ENCODE data around the gene MED27. TPM values are rescaled to one million over a fixed set of nuclear protein-coding genes. Genes with fewer than 3 reads are reported as not detected.

MED27 gene
- total and polyA plus RNA-seq, 9 of the 15 experiments (the other 6 are each of a cell fraction or from before 2014, with no cell fraction given): 24.4 to 91.0 (median 36.1) TPM

DNA sequence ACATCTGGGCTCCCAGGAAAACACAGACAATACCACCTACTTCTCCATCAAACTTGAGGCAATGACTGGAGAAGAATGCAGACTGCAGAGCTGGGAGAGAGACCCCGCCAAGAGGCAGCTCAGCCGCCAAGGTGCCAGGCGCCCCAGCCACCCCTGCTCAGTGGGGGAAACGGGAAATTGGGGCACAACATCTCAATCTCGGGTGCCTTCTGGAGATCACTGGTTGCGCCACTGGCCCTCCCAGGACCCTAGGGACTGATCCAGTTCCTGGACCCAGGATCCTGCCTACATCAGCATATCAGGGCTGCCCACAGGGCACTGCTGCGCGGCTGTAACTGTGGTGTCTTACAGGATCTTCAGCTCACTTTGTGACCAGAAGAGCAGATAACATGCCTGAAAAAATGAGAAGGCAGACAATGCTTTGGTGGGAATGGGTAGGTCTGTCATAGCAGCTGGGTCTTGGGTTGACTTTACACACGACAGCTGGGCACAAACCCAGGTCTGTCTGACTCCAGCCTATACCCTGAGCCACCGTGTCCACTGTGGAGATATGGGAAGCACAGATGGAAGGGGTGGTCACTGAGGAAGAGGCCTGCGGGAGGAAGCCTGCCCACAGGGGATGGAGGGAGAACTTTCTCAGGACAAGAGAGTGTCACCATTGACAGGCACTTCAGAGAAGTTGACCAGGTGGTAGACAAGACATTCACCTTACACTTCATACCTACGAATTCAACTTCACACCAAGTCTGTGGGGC lies 204.6 kb downstream of the MED27 start (continued):
- TF ChIP-seq CBX5 (IDR thresholded peaks at IDR 0.05; ENCODE audit: borderline replicate concordance, low read depth): no peak
- no peak for TF ChIP-seq FOXJ2 (tag; IDR thresholded peaks at IDR 0.05)
- TF ChIP-seq KLF10 (CRISPR knock-in tag; IDR thresholded peaks at IDR 0.05): no peak
- TF ChIP-seq DACH1 (IDR thresholded peaks at IDR 0.05; ENCODE audit: partially characterized antibody): no peak
- no peak for TF ChIP-seq ZNF217 (CRISPR knock-in tag; IDR thresholded peaks at IDR 0.05)
- TF ChIP-seq, protein P1, sequence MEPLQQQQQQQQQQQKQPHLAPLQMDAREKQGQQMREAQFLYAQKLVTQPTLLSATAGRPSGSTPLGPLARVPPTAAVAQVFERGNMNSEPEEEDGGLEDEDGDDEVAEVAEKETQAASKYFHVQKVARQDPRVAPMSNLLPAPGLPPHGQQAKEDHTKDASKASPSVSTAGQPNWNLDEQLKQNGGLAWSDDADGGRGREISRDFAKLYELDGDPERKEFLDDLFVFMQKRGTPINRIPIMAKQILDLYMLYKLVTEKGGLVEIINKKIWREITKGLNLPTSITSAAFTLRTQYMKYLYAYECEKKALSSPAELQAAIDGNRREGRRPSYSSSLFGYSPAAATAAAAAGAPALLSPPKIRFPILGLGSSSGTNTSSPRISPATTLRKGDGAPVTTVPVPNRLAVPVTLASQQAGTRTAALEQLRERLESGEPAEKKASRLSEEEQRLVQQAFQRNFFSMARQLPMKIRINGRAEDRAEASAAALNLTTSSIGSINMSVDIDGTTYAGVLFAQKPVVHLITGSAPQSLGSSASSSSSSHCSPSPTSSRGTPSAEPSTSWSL (CRISPR knock-in tag; IDR thresholded peaks at IDR 0.05; ENCODE audit: borderline replicate concordance): no peak

GRCh38 chr9:131874447-131874846 lies 205.2 kb downstream of the MED27 start:
- BruUV-seq (replicated peaks): no TSS peak
- intact Hi-C loops (cut with micrococcal nuclease): no loop called here
- Histone ChIP-seq H3K27ac (ENCODE audit: extremely low read depth, low read depth, low read length) (no peak overlapping the region), H3K9ac (ENCODE audit: insufficient read depth in 1 of 2, low read depth in 2 of 2, low read length in 2 of 2) (no peak overlapping the region), H3K4me3 (no peak overlapping the region), H3K79me2 (ENCODE audit: control insufficient read depth, insufficient read depth, low read length) (no peaks in the 10 kb centered on the region), H3K4me2 (ENCODE audit: insufficient read depth, low read length) (no peak overlapping the region), H3K9me1 (ENCODE audit: control insufficient read depth, insufficient read depth, low read length) (no peaks in the 10 kb centered on the region), H3K27me3 (ENCODE audit: control insufficient read depth in 2 of 2, insufficient read depth in 2 of 2, low read length in 2 of 2) (no peaks in the 10 kb centered on the region), H3K4me1 (replicated peaks in 1 of 2; ENCODE audit: control insufficient read depth in 2 of 2, insufficient read depth in 2 of 2, low read length in 2 of 2) (peaks cover 0 to 4% of the 10 kb centered on the region in 2 experiments; a peak in 1 of 5 replicates), H3K36me3 (ENCODE audit: control insufficient read depth, insufficient read depth, low read length) (no peaks in the 10 kb centered on the region), H4K20me1 (replicated peaks; ENCODE audit: control insufficient read depth, insufficient read depth, low read length) (peaks cover 3% of the 10 kb centered on the region; the same call in 1 of the 2 replicates), H3K9me3 (replicated peaks; ENCODE audit: control insufficient read depth, insufficient read depth, low read depth, low read length) (no peaks in the 10 kb centered on the region), H2AFZ (ENCODE audit: low read depth, low read length) (no peak overlapping the region)
- no peak for DNase-seq (ENCODE audit: extremely low read depth in 1 of 4, low spot score in 3 of 4)
- in situ Hi-C loops (cut with MboI): no loop called here
- ATAC-seq: no peak
- FAIRE-seq: no peak
- POLR2A ChIA-PET: no interaction called here
- 76% methylated on average over 8 of the region's 12 CpGs for WGBS (ENCODE audit: insufficient coverage, low coverage, missing lambda C conversion rate)
- CTCF ChIA-PET (ENCODE audit: low intra/inter-chr PET ratio): no interaction called here
- TF ChIP-seq HDGF (IDR thresholded peaks at IDR 0.05) (no peak), BACH1 (tag; IDR thresholded peaks at IDR 0.05) (no peak), REST (IDR thresholded peaks at IDR 0.05; ENCODE audit: borderline replicate concordance) (peak; percentile 15; the same call in 1 of the 2 replicates), REST (CRISPR knock-in tag; IDR thresholded peaks at IDR 0.05; ENCODE audit: low read depth) (no peak), TEAD2 (tag; IDR thresholded peaks at IDR 0.05) (no peak)

Measured in K562 (cell line).